Measurements from ENCODE around the gene ATRN. TPM values are rescaled to one million over a fixed set of nuclear protein-coding genes. Genes with fewer than 3 reads are reported as not detected.

Gene ATRN
- total RNA-seq, 2 experiments from 2014 or later = 6.8 to 7.6 TPM

DNA sequence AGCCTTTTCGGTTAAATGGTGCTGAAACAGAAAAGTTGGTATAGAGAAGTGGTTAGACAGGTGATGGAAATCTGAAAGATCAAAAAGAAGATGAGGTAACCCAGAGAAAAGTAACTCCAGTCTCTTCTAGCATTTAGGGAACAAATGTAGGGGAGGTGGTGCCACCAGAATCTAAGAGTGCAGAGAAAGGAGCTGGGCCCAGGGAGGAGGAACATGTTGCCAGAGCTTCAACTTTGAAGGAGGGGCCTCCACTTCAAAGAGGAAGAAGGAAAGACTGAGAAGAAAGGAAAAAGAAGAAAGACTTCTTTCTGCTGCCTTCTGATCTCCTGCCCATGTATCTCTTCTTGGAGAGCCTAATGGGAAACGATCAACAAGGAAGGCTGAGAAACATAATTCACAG, 23.5 kb upstream of the ATRN start:
- CTCF ChIA-PET = no interaction called here
- intact Hi-C loops (cut with DNase I, micrococcal nuclease) = no loop called here
- H3K4me1 Mint-ChIP-seq = no peaks in the 10 kb centered on the region

DNA sequence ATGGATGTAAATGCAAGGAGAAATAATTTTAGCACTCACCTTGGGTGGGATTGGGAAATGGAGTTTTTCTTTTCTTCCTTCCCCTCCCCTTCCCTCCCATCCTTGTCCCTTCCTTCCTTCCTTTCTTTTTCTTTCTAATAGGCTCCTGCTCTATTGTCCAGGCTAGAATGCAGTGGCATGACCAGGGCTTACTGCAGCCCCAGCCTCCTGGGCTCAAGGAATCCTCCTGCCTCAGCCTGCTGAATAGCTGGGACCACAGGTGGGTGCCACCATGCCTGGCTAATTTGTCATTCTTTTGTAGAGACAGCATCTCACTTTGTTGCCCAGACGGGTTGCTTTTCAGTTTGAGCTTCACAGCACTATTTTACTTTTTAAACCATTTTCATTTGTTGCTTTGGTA, 21.5 kb upstream of the ATRN start:
- H3K27me3 Mint-ChIP-seq = peaks cover 5% of the 10 kb centered on the region
- DNase-seq = no peak
- intact Hi-C loops (cut with DNase I, micrococcal nuclease) = no loop called here
- H3K4me3 Mint-ChIP-seq = no peak overlapping the region
- H3K36me3 Mint-ChIP-seq (ENCODE audit: low read depth) = no peaks in the 10 kb centered on the region
- CTCF ChIA-PET = no interaction called here
- H3K27ac Mint-ChIP-seq = no peak overlapping the region
- POLR2A ChIA-PET = no interaction called here
- no peaks in the 10 kb centered on the region for H3K9me3 Mint-ChIP-seq (ENCODE audit: low read depth)
- ATAC-seq = no peak
- no peaks in the 10 kb centered on the region for H3K4me1 Mint-ChIP-seq

More for the DNA sequence above, 23.5 kb upstream of the ATRN start:
- Mint-ChIP-seq H3K27ac (no peak overlapping the region), H3K4me3 (no peak overlapping the region), H3K27me3 (peaks cover 5% of the 10 kb centered on the region), H3K36me3 (ENCODE audit: low read depth) (no peaks in the 10 kb centered on the region), H3K9me3 (ENCODE audit: low read depth) (no peaks in the 10 kb centered on the region)
- ATAC-seq (no peak), DNase-seq (no peak)
- POLR2A ChIA-PET = no interaction called here

DNA sequence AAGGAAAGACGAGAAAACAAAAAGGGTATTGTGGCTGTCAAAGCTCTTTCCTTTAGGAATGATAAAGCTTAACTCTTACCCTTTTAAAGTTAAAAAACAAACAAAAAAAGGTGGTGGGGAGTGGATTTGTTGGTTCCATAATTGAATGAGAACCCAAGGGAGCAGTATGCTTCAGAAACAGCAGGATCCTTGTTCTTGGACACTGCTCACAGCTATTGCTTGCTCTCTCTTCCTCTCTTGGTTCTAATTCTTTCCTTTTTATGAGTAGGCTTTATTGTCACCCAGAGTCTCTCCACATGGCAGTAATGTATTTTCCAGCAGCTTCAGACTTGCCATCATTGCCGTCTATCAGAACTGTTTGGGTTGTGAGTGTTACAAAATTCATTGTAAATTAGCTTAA, 18.7 kb upstream of the ATRN start:
- H3K36me3 Mint-ChIP-seq (ENCODE audit: low read depth) = no peaks in the 10 kb centered on the region
- no peak overlapping the region for H3K27ac Mint-ChIP-seq
- H3K4me1 Mint-ChIP-seq = no peaks in the 10 kb centered on the region
- no peaks in the 10 kb centered on the region for H3K9me3 Mint-ChIP-seq (ENCODE audit: low read depth)
- ChIA-PET CTCF (interaction anchor here (1.1 kb wide), 1 partner anchor 10 kb away, joined by 4 read pairs; no protein-coding TSS in a partner anchor), POLR2A (no interaction called here)
- no peak overlapping the region for H3K4me3 Mint-ChIP-seq
- H3K27me3 Mint-ChIP-seq = peaks cover 5% of the 10 kb centered on the region
- no peak for ATAC-seq
- no peak for DNase-seq
- intact Hi-C loops (cut with DNase I, micrococcal nuclease) = no loop called here

- Mint-ChIP-seq H3K27me3 (peaks cover 5% of the 10 kb centered on the region), H3K9me3 (ENCODE audit: low read depth) (no peaks in the 10 kb centered on the region), H3K4me1 (no peaks in the 10 kb centered on the region), H3K36me3 (ENCODE audit: low read depth) (no peaks in the 10 kb centered on the region), H3K27ac (no peak overlapping the region), H3K4me3 (no peak overlapping the region)
- DNase-seq (no peak), ATAC-seq (no peak)
- CTCF ChIA-PET = interaction anchor here (0.7 kb wide), 1 partner anchor 66 kb away, joined by 3 read pairs; no protein-coding TSS in a partner anchor
- POLR2A ChIA-PET = interaction anchor here (0.7 kb wide), 1 partner anchor 20 kb away, joined by 6 read pairs; no protein-coding TSS in a partner anchor
- intact Hi-C loops (cut with DNase I, micrococcal nuclease) = no loop called here
Measured at GRCh38 chr20:3452690-3453089, 18.1 kb upstream of the ATRN start.

- no peaks in the 10 kb centered on the region for H3K4me1 Mint-ChIP-seq
- H3K27me3 Mint-ChIP-seq = peaks cover 3% of the 10 kb centered on the region
- H3K9me3 Mint-ChIP-seq (ENCODE audit: low read depth) = no peaks in the 10 kb centered on the region
- intact Hi-C loops (cut with DNase I, micrococcal nuclease) = no loop called here
- H3K4me3 Mint-ChIP-seq = no peak overlapping the region
- H3K27ac Mint-ChIP-seq = no peak overlapping the region
- H3K36me3 Mint-ChIP-seq (ENCODE audit: low read depth) = no peaks in the 10 kb centered on the region
- ChIA-PET POLR2A (no interaction called here), CTCF (no interaction called here)
- ATAC-seq (no peak), DNase-seq (no peak)
Measured at GRCh38 chr20:3454831-3455230, 16.0 kb upstream of the ATRN start.

DNA sequence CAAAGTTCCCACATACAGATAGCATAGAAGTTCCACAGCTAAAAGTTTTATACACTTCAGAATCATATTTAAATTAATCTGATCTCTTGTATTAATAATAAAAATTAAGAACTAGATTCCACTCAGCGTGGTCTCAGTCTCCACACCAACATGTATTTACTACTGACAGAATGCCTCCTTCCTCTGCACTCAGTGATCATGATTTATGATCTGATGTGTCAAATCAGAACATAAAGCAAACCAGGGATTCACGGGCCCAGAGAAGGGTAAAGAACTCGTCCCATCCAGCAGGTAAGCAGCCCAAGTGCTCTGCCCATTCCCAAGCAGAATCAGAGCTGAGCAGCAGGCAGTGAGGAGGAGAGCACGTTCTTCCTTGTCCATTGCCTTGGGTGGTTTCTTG, 14.2 kb upstream of the ATRN start:
- POLR2A ChIA-PET = no interaction called here
- H3K36me3 Mint-ChIP-seq (ENCODE audit: low read depth) = no peaks in the 10 kb centered on the region
- peaks cover 2% of the 10 kb centered on the region for H3K27me3 Mint-ChIP-seq
- H3K4me1 Mint-ChIP-seq = no peaks in the 10 kb centered on the region
- H3K27ac Mint-ChIP-seq = no peak overlapping the region
- ATAC-seq (no peak), DNase-seq (no peak)
- intact Hi-C loops (cut with DNase I, micrococcal nuclease) = no loop called here
- CTCF ChIA-PET = no interaction called here
- H3K4me3 Mint-ChIP-seq = no peak overlapping the region
- H3K9me3 Mint-ChIP-seq (ENCODE audit: low read depth) = no peaks in the 10 kb centered on the region

DNA sequence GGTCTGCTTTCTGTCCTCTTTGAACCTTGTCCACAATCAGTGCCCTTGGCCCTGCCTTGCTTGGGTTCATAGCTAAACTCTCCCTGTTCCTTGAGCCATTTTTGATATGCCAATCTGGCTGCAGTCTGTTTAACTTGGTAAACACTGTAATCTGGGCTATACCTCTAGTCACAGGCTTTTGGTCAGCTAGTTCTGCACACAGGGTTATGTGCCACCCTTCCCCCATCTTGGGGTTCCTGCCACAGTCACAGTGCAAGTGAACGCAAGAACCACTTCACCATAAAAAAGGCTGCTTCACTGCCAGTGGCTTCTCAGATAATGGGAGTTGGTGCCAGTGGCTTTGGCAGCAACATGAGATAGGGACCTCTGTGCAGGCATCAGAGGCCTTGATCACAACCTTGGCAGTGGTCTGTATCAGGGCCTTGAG, 10.9 kb upstream of the ATRN start:
- Mint-ChIP-seq H3K27ac (no peak overlapping the region), H3K4me1 (no peaks in the 10 kb centered on the region), H3K9me3 (ENCODE audit: low read depth) (no peaks in the 10 kb centered on the region), H3K27me3 (no peaks in the 10 kb centered on the region), H3K4me3 (no peak overlapping the region), H3K36me3 (ENCODE audit: low read depth) (no peaks in the 10 kb centered on the region)
- no peak for ATAC-seq
- intact Hi-C loops (cut with DNase I, micrococcal nuclease) = no loop called here
- ChIA-PET POLR2A (no interaction called here), CTCF (no interaction called here)
- DNase-seq = no peak

DNA sequence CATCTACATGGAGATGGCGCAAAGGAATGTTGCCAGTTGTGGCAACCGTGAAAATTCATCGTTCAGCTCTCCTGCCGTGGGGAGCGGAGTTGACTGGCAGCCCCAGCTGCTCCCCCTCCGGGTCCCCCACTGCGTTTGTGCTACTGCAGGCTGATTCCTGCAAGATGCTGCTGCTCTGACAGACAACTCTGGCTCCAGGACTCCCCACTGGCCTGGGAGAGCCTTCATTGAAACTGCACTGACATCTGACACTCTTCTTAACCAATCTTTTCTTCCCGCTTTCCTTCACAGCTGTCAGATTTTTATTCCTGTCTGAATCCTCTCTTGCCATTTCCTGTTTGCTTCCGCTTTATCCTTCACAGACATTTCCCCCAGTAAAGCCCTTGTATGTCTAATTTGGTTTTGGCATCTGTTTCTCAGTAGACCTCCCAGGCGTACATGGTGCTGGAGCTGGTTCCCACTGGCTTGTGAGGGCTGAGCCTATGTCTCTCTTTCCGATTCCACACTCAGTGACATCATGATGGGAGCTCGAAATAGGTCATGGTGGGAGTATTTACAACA, 9.5 kb upstream of the ATRN start:
- ChIA-PET CTCF (no interaction called here), POLR2A (no interaction called here)
- H3K36me3 Mint-ChIP-seq (ENCODE audit: low read depth) = no peaks in the 10 kb centered on the region
- no peak for ATAC-seq
- DNase-seq = no peak
- H3K4me3 Mint-ChIP-seq = no peak overlapping the region
- no peaks in the 10 kb centered on the region for H3K4me1 Mint-ChIP-seq
- H3K27ac Mint-ChIP-seq = no peak overlapping the region
- intact Hi-C loops (cut with DNase I, micrococcal nuclease) = no loop called here
- H3K27me3 Mint-ChIP-seq = no peaks in the 10 kb centered on the region
- no peaks in the 10 kb centered on the region for H3K9me3 Mint-ChIP-seq (ENCODE audit: low read depth)

DNA sequence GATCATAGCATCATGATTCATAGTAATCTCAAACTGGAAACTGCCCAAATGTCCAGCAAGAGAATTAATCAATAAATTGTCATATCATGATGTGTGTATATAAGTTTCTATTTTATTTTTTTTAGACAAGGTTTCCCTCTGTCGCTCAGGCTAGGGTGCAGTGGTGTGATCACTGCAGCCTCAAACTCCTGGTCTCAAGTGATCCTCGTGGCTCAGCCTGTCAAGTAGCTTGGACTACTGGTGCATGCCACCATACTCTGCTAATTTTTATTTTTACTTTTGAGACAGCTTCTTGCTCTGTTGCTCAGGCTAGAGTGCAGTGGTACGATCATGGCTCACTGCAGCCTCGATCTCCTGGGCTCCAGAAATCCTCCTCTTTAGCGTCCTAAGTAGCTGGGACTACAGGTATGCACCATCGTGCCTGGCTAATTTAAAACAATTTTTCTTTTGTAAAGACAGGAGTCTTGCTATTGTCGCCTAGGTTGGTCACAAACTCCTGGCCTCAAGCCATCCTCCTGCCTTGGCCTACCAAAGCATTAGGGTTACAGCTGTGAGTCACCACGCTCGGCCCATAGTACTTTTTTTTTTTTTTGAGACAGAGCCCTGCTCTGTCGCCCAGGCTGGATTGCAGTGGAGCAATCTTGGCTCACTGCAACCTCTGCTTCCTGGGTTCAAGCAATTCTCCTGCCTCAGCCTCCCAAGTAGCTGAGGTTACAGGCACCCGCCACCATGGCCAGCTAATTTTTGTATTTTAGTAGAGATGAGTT, 8.7 kb upstream of the ATRN start:
- Mint-ChIP-seq H3K27ac (no peak overlapping the region), H3K4me1 (no peaks in the 10 kb centered on the region), H3K36me3 (ENCODE audit: low read depth) (no peaks in the 10 kb centered on the region), H3K4me3 (no peak overlapping the region), H3K9me3 (ENCODE audit: low read depth) (no peaks in the 10 kb centered on the region), H3K27me3 (no peaks in the 10 kb centered on the region)
- ChIA-PET CTCF (no interaction called here), POLR2A (no interaction called here)
- ATAC-seq (no peak), DNase-seq (no peak)
- intact Hi-C loops (cut with DNase I, micrococcal nuclease) = no loop called here

DNA sequence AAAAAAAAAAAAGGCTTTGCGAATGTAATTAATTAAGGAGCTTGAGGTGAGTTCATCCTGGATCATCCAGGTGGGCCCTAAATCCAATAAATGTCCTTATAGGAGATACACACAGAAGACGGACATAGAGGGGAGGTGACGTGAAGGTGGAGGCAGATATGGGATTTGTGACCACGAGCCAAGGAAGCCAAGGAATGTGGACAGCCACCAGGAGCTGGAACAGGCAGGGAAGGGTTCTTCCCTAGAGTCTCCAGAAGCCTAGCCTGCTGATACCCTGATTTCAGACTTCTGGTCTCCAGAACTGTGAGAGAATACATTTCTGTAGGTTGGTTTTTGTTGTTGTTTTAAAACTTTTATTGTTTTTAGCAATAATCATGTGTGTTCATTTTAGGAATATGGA, 6.7 kb upstream of the ATRN start:
- Mint-ChIP-seq H3K4me3 (no peak overlapping the region), H3K36me3 (ENCODE audit: low read depth) (no peaks in the 10 kb centered on the region), H3K27me3 (no peaks in the 10 kb centered on the region), H3K4me1 (no peaks in the 10 kb centered on the region), H3K27ac (no peak overlapping the region), H3K9me3 (ENCODE audit: low read depth) (no peaks in the 10 kb centered on the region)
- ATAC-seq = no peak
- intact Hi-C loops (cut with DNase I, micrococcal nuclease) = no loop called here
- CTCF ChIA-PET = no interaction called here
- no peak for DNase-seq
- POLR2A ChIA-PET = no interaction called here

DNA sequence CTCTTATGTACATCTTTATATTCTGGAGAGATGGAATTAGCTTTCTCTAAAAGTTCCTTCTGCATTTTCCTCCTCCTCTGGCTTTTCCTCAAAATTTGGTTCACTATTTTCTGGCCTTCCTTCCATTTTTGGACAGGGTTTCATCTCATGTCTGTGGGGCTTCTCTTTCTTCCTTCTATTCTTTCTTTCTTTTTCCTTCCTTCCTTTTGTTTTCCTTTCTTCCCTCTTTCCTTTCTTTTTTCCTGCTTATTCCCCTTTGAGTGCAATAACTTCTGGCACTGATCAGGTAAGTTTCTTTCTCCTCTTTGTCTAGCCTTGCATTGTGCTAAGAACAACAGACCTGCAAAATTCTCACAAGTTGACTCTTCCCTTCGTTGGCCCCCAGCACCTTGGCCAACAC, 5.5 kb upstream of the ATRN start:
- H3K36me3 Mint-ChIP-seq (ENCODE audit: low read depth) = no peaks in the 10 kb centered on the region
- ChIA-PET POLR2A (no interaction called here), CTCF (interaction anchor here (0.6 kb wide), 1 partner anchor 59 kb away, joined by 4 read pairs; no protein-coding TSS in a partner anchor)
- no peak overlapping the region for H3K27ac Mint-ChIP-seq
- intact Hi-C loops (cut with DNase I, micrococcal nuclease) = no loop called here
- DNase-seq = no peak
- H3K27me3 Mint-ChIP-seq = no peaks in the 10 kb centered on the region
- no peaks in the 10 kb centered on the region for H3K9me3 Mint-ChIP-seq (ENCODE audit: low read depth)
- H3K4me3 Mint-ChIP-seq = no peak overlapping the region
- no peak for ATAC-seq
- no peaks in the 10 kb centered on the region for H3K4me1 Mint-ChIP-seq

DNA sequence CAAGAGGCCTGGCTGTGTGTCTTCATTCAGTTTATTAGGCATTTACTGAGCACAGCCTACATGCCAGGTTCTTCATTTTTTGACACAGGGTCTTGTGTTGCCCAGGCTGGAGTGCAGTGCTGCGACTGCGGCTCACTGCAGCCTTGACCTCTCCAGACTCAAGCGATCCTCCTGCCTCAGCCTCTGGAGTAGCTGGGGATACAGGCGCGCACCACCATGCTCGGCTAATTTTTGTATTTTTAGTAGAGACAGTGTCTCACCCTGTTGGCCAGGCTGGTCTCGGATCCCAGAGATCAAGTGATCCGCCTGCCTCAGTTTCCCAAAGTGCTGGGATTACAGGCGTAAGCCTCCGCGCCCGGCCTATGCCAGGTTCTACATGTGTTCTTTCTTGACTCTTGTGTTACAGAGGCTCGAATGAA, 601 bp upstream of the ATRN start:
- no peaks in the 10 kb centered on the region for H3K36me3 Mint-ChIP-seq (ENCODE audit: low read depth)
- peak overlapping the region; percentile 84 for H3K4me3 Mint-ChIP-seq
- intact Hi-C loops (cut with DNase I, micrococcal nuclease) = loop anchor here (1.0 to 10.0 kb wide), 8 partner anchors 61 to 1073 kb away; partner anchors contain the start of genes MRPS26 (in 1 of the 2), NOP56 (in 1 of the 2) and SLC4A11 (in 1 of the 2)
- POLR2A ChIA-PET = no interaction called here
- no peaks in the 10 kb centered on the region for H3K9me3 Mint-ChIP-seq (ENCODE audit: low read depth)
- CTCF ChIA-PET = no interaction called here
- DNase-seq (no peak), ATAC-seq (no peak)
- H3K4me1 Mint-ChIP-seq = peaks cover 26% of the 10 kb centered on the region
- no peaks in the 10 kb centered on the region for H3K27me3 Mint-ChIP-seq
- peak overlapping the region; percentile 66 for H3K27ac Mint-ChIP-seq

All from activated CD4-positive, alpha-beta T cell treated with anti-CD3 and anti-CD28 coated beads for 36 hours (primary cell).